HUDEP-2 (cell line): ENCODE measurements around the gene ZBTB46.
"Not testable (repeated sequence)": the region's sequence is repeated elsewhere in the genome, so short reads cannot be mapped to it uniquely, and the experiment has no call there.

ENCODE experiments used
- DNase-seq, 76 experiments: peaks; one replicate each; lab custom pipeline; 2025; ENCODE audit not compliant: unreplicated experiment in 76 of 76; lab: John Stamatoyannopoulos, UW

The ZBTB46 gene

GRCh38 chr20:63819224-63819921 lies 11.7 kb downstream of the ZBTB46 start:
- DNase-seq = no peak

GRCh38 chr20:63815615-63816253 lies 15.3 kb downstream of the ZBTB46 start:
- no peak for DNase-seq

GRCh38 chr20:63814891-63815614 lies 16.0 kb downstream of the ZBTB46 start:
- no peak for DNase-seq

GRCh38 chr20:63811491-63811875 lies 19.6 kb downstream of the ZBTB46 start:
- no peak for DNase-seq

GRCh38 chr20:63810730-63811490 lies 20.2 kb downstream of the ZBTB46 start:
- no peak for DNase-seq

- no peak for DNase-seq
Observed at GRCh38 chr20:63809856-63810255, 21.2 kb downstream of the ZBTB46 start.

GRCh38 chr20:63808964-63809674 lies 21.9 kb downstream of the ZBTB46 start:
- peak in 2 of 76 experiments; percentile 7 to 20 for DNase-seq

- no peak for DNase-seq
Observed at GRCh38 chr20:63808145-63808724, 22.8 kb downstream of the ZBTB46 start.

GRCh38 chr20:63807654-63808053 lies 23.4 kb downstream of the ZBTB46 start:
- DNase-seq = no peak

GRCh38 chr20:63804308-63804636 lies 26.8 kb downstream of the ZBTB46 start:
- no peak for DNase-seq

- DNase-seq = no peak
Observed at GRCh38 chr20:63802469-63803240, 28.4 kb downstream of the ZBTB46 start.

GRCh38 chr20:63801174-63801573 lies 29.9 kb downstream of the ZBTB46 start:
- not testable (repeated sequence) for DNase-seq

- DNase-seq = not testable (repeated sequence)
Observed at GRCh38 chr20:63800411-63800810, 30.7 kb downstream of the ZBTB46 start.

- DNase-seq = not testable (repeated sequence)
Observed at GRCh38 chr20:63799127-63799526, 31.9 kb downstream of the ZBTB46 start.

- not testable (repeated sequence) for DNase-seq
Observed at GRCh38 chr20:63797175-63797574, 33.9 kb downstream of the ZBTB46 start.

GRCh38 chr20:63795178-63795830 lies 35.8 kb downstream of the ZBTB46 start:
- no peak for DNase-seq

- DNase-seq = no peak
Observed at GRCh38 chr20:63794614-63795013, 36.5 kb downstream of the ZBTB46 start.

GRCh38 chr20:63792866-63793265 lies 38.2 kb downstream of the ZBTB46 start:
- no peak for DNase-seq
